T1000 (cell line): Measurements from ENCODE around the gene KREMEN2.

Experiments used
- DNase-seq: peaks from one replicate; lab custom pipeline; 2025; ENCODE audit warnings: mixed read lengths; lab: John Stamatoyannopoulos, UW

Gene KREMEN2

DNA sequence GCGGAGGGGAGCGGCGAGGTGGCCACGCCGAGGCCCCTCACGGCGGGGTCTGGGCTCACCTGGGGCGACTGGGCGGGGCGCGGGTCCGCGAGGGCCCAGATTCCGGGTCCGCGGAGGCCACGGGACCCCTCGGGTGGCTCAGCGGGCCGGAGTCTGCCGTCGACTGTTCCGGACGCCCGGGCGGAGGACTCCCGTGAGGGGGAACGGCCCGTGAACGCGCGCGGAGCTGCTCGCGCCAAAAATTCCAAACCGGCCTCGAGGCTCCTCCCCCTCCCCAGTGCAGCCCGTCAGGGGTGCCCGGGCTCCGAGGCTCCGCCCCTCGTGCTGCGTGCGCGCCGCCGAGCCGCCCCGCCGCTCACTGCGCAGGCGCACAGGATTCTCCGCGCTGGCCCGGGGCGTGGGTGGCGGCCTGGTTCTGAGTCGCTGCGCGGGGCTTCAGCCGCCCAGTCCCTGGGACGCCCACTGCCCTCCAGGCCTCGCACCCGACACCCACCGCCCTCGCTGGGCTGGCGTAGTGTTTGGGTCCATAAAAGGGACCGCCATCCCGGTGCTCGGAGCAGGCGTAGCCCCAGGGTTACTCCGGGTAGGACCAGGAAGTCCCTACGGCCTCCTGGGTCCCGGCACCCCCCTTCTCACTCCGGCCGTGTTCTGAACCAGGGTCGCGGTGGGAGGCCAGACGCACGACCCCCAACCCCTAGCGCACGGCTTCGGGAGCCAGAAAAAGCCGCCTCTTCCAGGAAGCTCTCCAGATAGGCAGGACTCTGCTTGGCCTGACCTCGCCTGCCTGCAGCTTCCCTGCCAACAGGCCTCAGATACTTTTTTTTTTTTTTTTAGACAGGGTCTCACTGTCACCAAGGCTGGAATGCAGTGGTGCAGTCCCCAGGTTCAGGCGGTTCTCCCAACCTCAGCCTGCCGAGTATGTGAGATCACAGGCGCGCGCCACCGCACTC is 16.4 kb downstream of the KREMEN2 start, which contains the start of gene PKMYT1:
TSS of gene PKMYT1 (minus strand) at position 220 of the 950 bp plus-strand sequence. CDS start 789 bp downstream, outside the sequence.
- peak; percentile 90 for DNase-seq

DNA sequence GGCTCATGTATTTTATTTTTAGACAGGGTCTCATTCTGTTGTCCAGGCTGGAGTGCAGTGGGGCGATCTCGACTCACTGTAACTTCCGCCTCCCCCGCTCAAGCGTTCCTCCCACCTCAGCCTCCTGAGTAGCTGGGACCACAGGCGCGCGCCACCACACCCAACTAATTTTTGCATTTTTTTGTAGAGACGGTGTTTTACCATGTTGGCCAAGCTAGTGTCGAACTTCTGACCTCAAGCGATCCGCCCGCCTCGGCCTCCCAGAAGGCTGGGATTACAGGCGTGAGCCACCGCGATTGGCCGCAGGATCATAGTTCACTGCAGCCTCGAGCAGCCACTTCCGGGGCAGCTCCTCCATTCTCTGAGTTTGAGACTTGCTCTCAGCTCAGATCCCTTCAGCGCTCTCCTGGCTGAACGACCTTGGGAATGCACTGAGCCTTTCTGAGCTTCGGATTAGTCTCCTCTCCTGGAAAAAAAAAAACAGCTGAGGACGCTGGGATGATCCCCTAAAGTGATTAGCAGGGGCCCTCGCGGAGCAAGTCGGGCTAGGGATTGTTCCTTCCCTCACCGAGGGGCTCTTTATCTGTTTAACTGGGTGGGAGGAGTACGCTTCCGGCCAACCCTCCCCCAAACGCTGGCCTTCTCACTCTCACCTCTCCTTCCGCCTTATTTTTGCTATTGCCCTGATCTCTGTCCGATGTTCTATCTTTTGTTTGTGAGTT is 17.3 kb downstream of the KREMEN2 start:
- DNase-seq, result no peak

DNA sequence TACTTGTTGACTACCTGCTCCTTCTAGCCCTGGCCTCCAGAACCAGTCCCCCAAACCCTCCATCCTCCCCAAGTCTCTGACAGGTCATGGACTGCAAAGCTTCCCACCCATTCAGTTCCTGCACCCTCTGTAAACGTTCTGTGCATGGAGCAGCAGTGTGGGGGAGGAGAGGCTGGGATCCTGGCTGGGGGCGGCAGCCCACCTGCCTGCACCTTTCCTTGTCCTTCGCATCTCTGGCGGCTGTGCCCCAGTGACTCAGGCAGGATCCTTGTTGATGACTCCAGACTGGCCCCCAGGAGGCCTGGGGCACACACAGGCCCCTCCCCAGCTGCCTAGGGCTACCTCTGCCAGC is 17.8 kb downstream of the KREMEN2 start:
- no peak for DNase-seq

DNA sequence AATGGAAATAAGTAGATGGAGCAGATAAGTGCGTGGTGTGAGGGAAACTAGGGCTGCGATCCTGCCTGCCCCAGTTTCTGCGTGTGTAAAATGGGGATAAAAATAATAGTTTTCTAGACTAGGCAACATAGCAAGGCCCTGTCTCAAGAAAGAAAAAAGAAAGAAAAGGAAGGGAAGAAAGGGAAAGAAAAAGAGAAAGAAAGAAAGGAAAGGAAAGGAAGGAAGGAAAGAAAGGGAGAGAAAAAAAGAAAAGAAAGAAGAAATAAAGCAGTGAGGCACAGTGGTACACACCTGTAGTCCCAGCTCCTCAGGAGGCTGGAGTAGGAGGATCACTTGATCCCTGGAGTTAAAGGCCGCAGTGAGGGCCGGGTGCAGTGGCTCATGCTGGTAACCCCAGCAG is 18.3 kb downstream of the KREMEN2 start:
- no peak for DNase-seq

DNA sequence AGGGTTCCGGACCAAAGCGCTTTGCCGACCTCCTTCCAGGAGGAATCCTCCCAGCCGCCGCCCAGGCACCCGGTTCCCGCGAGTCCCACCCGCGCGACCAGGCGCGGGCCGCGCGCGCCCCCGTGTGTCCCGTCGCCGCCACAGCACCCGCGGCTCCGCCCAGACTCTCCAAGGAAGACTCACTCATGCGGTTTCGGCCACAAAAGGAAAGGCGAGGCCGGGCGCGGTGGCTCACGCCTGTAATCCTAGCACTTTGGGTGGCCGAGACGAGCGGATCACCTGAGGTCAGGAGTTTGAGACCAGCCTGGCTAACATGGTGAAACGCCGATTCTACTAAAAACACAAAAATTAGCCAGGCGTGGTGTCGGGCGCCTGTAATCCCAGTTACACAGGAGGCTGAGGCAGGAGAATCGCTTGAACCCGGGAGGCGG is 19.6 kb downstream of the KREMEN2 start:
- peak; percentile 78 for DNase-seq

GRCh38 chr16:2985462-2985861 is 21.4 kb downstream of the KREMEN2 start:
- DNase-seq, result no peak

- no peak for DNase-seq
Measured at GRCh38 chr16:2985893-2986355, 21.8 kb downstream of the KREMEN2 start.

DNA sequence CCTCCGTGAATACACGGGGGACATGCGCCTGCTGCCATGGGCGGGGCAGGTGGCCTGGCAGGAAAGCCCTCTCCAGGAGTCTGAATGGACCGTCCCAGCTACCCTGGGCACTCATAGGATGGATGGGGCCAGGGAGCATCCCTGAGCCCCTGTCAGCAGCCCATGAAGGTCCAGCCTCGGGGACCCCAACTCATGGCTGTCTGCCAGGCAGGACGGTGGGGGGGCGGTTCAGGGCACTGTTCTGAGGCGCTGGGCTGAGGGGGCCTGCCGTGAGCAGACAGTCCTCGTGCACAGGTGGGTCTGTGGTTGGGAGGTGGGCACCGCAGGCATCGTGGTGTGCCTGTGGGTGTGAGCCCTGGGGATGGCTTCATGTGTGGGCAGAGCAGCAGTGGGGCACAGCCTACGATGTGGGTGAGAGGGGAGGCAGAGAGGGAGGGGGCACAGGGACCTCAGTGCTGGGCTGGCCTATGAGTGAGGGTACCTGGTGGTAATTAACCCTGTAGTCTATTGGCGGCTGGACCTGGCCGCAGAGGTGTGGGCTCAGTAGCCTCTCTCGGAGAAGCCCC is 22.6 kb downstream of the KREMEN2 start:
- no peak for DNase-seq

GRCh38 chr16:2987286-2987685 is 23.2 kb downstream of the KREMEN2 start:
- DNase-seq, result no peak

DNA sequence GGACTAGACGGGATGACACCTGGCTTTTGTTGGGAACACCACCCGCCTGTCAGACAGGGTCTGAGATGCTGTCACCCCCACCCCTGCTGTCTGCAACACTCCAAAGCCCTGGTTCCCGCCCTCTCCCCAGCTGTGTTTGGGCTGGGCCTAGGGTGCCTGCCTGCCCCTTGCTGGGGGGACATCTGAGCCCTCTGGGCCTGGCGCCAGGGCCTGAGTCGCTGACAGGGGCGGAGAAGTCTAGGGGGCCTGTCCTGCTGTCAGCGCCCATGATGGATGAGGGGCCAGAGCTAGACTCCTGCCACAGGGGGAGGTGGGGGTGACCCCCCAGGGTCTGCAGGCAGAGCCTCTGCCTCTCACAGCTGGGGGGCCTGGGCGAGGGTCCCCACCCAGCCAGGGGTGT is 23.8 kb downstream of the KREMEN2 start:
- no peak for DNase-seq

GRCh38 chr16:2988590-2989099 is 24.6 kb downstream of the KREMEN2 start:
- no peak for DNase-seq

GRCh38 chr16:2990891-2991290 is 26.8 kb downstream of the KREMEN2 start:
- DNase-seq, result no peak

- DNase-seq, result no peak
Measured at GRCh38 chr16:2991566-2992261, 27.6 kb downstream of the KREMEN2 start.

- DNase-seq, result no peak
Measured at GRCh38 chr16:2992383-2993081, 28.5 kb downstream of the KREMEN2 start.

GRCh38 chr16:2996298-2996697 is 32.2 kb downstream of the KREMEN2 start:
- DNase-seq, result no peak

DNA sequence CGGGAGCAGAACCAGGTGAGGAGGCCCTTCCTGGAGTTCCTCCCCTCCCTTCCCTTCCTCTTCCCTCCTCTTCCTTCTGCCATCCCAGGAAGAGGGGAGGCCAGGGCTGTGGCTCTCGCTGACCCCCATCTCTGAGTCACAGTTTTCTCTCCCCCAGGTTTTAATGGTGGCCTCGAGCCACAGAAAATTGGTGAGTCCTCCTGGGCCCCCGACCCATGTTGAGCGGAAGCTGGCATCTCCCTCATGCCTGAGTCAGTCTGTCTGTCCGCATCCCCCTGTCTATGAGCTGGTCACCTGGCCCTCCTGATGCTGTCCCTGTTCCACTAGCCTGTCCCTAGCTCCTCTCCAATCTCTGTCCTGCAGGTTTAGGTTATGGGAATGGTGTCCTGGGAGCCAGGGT is 35.9 kb downstream of the KREMEN2 start:
- no peak for DNase-seq

DNA sequence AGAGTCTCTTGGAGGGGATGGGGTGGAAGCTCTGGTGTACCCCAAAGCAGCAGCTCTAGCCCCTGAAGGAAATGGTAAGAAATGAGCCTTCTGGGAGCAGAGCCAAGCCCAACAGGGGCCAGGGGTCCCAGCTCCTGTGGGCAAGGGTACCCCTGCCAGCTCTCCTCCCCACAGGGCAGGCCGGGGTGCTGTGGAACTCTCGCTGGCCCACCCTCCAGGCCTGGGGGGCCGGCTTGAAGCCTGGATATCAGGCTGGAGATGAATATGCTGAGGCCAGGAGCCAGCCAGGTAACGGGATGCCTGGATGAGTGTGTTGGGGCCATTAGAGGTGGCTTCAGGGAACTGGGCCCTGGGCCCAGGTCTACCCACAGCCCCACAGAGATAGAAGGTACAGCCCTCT is 36.5 kb downstream of the KREMEN2 start:
- DNase-seq, result no peak

DNA sequence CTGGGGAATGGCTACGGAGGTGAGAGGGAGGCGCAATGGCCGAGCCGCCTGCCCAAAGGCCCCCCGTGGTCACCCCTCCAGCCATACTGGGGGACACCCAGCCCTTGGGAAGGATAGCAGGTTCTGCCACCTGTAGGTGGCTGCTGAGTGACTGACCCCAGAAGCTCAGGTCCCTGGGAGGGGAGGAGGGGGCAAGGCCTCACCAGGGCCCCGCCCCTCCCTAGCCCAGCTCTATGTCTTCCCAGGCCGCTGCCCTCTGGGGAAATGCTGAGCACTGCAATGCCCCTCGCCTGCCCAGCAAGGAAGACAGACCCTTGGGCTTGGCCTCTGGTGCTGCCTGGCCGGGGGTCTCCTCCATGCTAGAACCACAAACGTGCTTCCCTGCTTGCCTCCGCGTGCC is 37.2 kb downstream of the KREMEN2 start:
- DNase-seq, result no peak

- DNase-seq, result peak; percentile 96
Measured at GRCh38 chr16:3003582-3004270, 39.7 kb downstream of the KREMEN2 start.

DNA sequence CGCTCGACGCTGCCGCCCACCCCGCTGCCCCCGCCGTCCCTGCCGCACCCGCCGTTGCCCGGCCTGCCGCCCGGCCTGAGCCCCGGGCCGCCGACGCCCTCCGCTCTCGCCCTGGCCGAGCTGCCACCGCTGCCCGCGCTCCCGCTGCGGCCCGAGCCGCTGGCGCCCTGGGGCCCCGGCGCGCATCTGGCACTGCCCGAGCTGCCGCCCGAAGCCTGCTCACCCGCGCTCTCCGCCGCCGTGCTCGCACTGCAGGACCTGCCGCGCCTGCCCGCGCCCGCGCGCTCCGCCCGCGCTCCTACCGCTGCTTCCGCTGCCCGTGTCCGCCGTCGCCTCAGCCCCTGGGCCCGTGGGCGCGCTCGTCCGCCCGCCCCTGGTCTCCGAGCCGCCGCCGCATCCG is 40.2 kb downstream of the KREMEN2 start:
- no peak for DNase-seq
